Testis (tissue), 2 donors: ENCODE measurements around the gene PLEKHA7.

Experiments used
- CTCF ChIP-seq, 3 experiments: fragments of 450-650 bp in 2 of 3; fragments of 200-600 bp in 1 of 3; sonication (generic) in 1 of 3; IDR thresholded peaks; one replicate each; pipeline ENCODE4 v1.5.1; 2016 to 2019; ENCODE audit warnings: antibody characterized with exemption in 3 of 3, mild to moderate bottlenecking in 2 of 3, moderate library complexity in 1 of 3
- POLR2A ChIP-seq: fragments of 450-650 bp; IDR thresholded peaks from one replicate; pipeline ENCODE4 v1.6.1; 2017; ENCODE audit warnings: antibody characterized with exemption, mild to moderate bottlenecking, moderate library complexity

- TF ChIP-seq POLR2A (no peak), CTCF (IDR thresholded peaks at IDR 0.05) (peak; percentile 81 to 96 (median 88))
Measured at GRCh38 chr11:16788141-16789062, 225.8 kb downstream of the PLEKHA7 start.
